Adipocyte (in vitro differentiated cells): ENCODE results near the gene NCKAP5.
A peak's percentile ranks its signal among the peaks of the same experiment; 100 is the strongest.

Source experiments
- DNase-seq: peaks from one replicate; pipeline ENCODE4 v3.0.0-alpha.2; 2015; ENCODE audit warnings: low read depth
- H3K27me3 ChIP-seq: replicated peaks from 2 replicates; pipeline ENCODE4 v1.7.0; 2013; ENCODE audit warnings: mild to moderate bottlenecking, low read length, moderate library complexity; ENCODE audit not compliant: control insufficient read depth, insufficient read depth
- H3K36me3 ChIP-seq: 2 replicates; pipeline ENCODE4 v1.7.0; 2013; ENCODE audit warnings: low read length, mild to moderate bottlenecking, moderate library complexity; ENCODE audit not compliant: control insufficient read depth, insufficient read depth, severe bottlenecking
- H3K4me1 ChIP-seq: 2 replicates; pipeline ENCODE4 v1.7.0; 2013; ENCODE audit warnings: mild to moderate bottlenecking, low read length, moderate library complexity; ENCODE audit not compliant: control insufficient read depth, insufficient read depth
- H3K4me3 ChIP-seq: 2 replicates; pipeline ENCODE4 v1.7.0; 2013; ENCODE audit warnings: mild to moderate bottlenecking, low read length, moderate library complexity
- H3K9ac ChIP-seq: 2 replicates; pipeline ENCODE4 v1.7.0; 2013; ENCODE audit warnings: mild to moderate bottlenecking, low read length, moderate library complexity
- H3K9me3 ChIP-seq: 2 replicates; pipeline ENCODE4 v1.7.0; 2013; ENCODE audit warnings: mild to moderate bottlenecking, low read length, moderate library complexity; ENCODE audit not compliant: control insufficient read depth

Gene NCKAP5

GRCh38 chr2:133552821-133553220 lies 15.4 kb downstream of the NCKAP5 start:
- no peak for DNase-seq
- no peak overlapping the region for H3K4me3 ChIP-seq
- no peaks in the 10 kb centered on the region for H3K4me1 ChIP-seq
- no peaks in the 10 kb centered on the region for H3K27me3 ChIP-seq
- H3K9ac ChIP-seq: no peak overlapping the region
- H3K36me3 ChIP-seq: no peaks in the 10 kb centered on the region
- no peaks in the 10 kb centered on the region for H3K9me3 ChIP-seq

GRCh38 chr2:133541797-133542196 lies 26.5 kb downstream of the NCKAP5 start:
- no peak for DNase-seq
- no peak overlapping the region for H3K4me3 ChIP-seq
- H3K4me1 ChIP-seq: no peaks in the 10 kb centered on the region
- H3K9ac ChIP-seq: no peak overlapping the region
- no peaks in the 10 kb centered on the region for H3K36me3 ChIP-seq
- H3K9me3 ChIP-seq: no peaks in the 10 kb centered on the region
- H3K27me3 ChIP-seq: no peaks in the 10 kb centered on the region

GRCh38 chr2:133541376-133541775 lies 26.9 kb downstream of the NCKAP5 start:
- H3K9ac ChIP-seq: no peak overlapping the region
- no peak overlapping the region for H3K4me3 ChIP-seq
- no peak for DNase-seq
- no peaks in the 10 kb centered on the region for H3K36me3 ChIP-seq
- no peaks in the 10 kb centered on the region for H3K4me1 ChIP-seq
- no peaks in the 10 kb centered on the region for H3K9me3 ChIP-seq
- H3K27me3 ChIP-seq: no peaks in the 10 kb centered on the region

GRCh38 chr2:133532919-133533318 lies 35.3 kb downstream of the NCKAP5 start:
- H3K9ac ChIP-seq: no peak overlapping the region
- no peaks in the 10 kb centered on the region for H3K36me3 ChIP-seq
- DNase-seq: peak; percentile 11
- H3K4me3 ChIP-seq: no peak overlapping the region
- no peaks in the 10 kb centered on the region for H3K27me3 ChIP-seq
- no peaks in the 10 kb centered on the region for H3K9me3 ChIP-seq
- H3K4me1 ChIP-seq: no peaks in the 10 kb centered on the region

GRCh38 chr2:133531382-133531781 lies 36.9 kb downstream of the NCKAP5 start:
- H3K9me3 ChIP-seq: no peaks in the 10 kb centered on the region
- H3K9ac ChIP-seq: no peak overlapping the region
- H3K36me3 ChIP-seq: no peaks in the 10 kb centered on the region
- no peak for DNase-seq
- H3K4me3 ChIP-seq: no peak overlapping the region
- no peaks in the 10 kb centered on the region for H3K4me1 ChIP-seq
- no peaks in the 10 kb centered on the region for H3K27me3 ChIP-seq

GRCh38 chr2:133530645-133531044 lies 37.6 kb downstream of the NCKAP5 start:
- Histone ChIP-seq H3K9me3 (no peaks in the 10 kb centered on the region), H3K27me3 (no peaks in the 10 kb centered on the region), H3K36me3 (no peaks in the 10 kb centered on the region), H3K4me3 (no peak overlapping the region), H3K9ac (no peak overlapping the region), H3K4me1 (no peaks in the 10 kb centered on the region)
- DNase-seq: no peak

- peak; percentile 39 for DNase-seq
- no peaks in the 10 kb centered on the region for H3K36me3 ChIP-seq
- no peaks in the 10 kb centered on the region for H3K27me3 ChIP-seq
- H3K9ac ChIP-seq: no peak overlapping the region
- H3K9me3 ChIP-seq: no peaks in the 10 kb centered on the region
- no peak overlapping the region for H3K4me3 ChIP-seq
- no peaks in the 10 kb centered on the region for H3K4me1 ChIP-seq
These were observed 41.5 kb downstream of the NCKAP5 start for GRCh38 chr2:133526530-133527300.

GRCh38 chr2:133525613-133526529 lies 42.4 kb downstream of the NCKAP5 start:
- H3K9me3 ChIP-seq: no peaks in the 10 kb centered on the region
- H3K27me3 ChIP-seq: no peaks in the 10 kb centered on the region
- DNase-seq: no peak
- no peak overlapping the region for H3K9ac ChIP-seq
- no peaks in the 10 kb centered on the region for H3K36me3 ChIP-seq
- H3K4me1 ChIP-seq: no peaks in the 10 kb centered on the region
- H3K4me3 ChIP-seq: no peak overlapping the region

- Histone ChIP-seq H3K4me3 (no peak overlapping the region), H3K27me3 (no peaks in the 10 kb centered on the region), H3K9ac (no peak overlapping the region), H3K9me3 (no peaks in the 10 kb centered on the region), H3K36me3 (no peaks in the 10 kb centered on the region), H3K4me1 (no peaks in the 10 kb centered on the region)
- DNase-seq: no peak
These were observed 43.2 kb downstream of the NCKAP5 start for GRCh38 chr2:133525090-133525489.

- Histone ChIP-seq H3K9ac (no peak overlapping the region), H3K9me3 (no peaks in the 10 kb centered on the region), H3K4me1 (no peaks in the 10 kb centered on the region), H3K27me3 (no peaks in the 10 kb centered on the region), H3K4me3 (no peak overlapping the region), H3K36me3 (no peaks in the 10 kb centered on the region)
- DNase-seq: no peak
These were observed 44.9 kb downstream of the NCKAP5 start for GRCh38 chr2:133523406-133523805.

- DNase-seq: no peak
- Histone ChIP-seq H3K4me1 (no peaks in the 10 kb centered on the region), H3K9ac (no peak overlapping the region), H3K4me3 (no peak overlapping the region), H3K36me3 (no peaks in the 10 kb centered on the region), H3K9me3 (no peaks in the 10 kb centered on the region), H3K27me3 (no peaks in the 10 kb centered on the region)
These were observed 46.1 kb downstream of the NCKAP5 start for GRCh38 chr2:133522204-133522603.
